Measurements from ENCODE around the gene MMP25. TPM values are rescaled to one million over a fixed set of nuclear protein-coding genes. Genes with fewer than 3 reads are reported as not detected.
A peak's percentile ranks its signal among the peaks of the same experiment; 100 is the strongest.

Gene MMP25
- total and polyA plus RNA-seq, 10 of the 15 experiments (the other 5 are each of a cell fraction or from before 2014, with no cell fraction given) = 0.03 to 0.36 (median 0.13) TPM; not detected in 1

GRCh38 chr16:3099732-3100499, 53.6 kb downstream of the MMP25 start:
- ChIA-PET CTCF (interaction anchor here (1.1 to 21.2 kb wide), 6 partner anchors 17 to 68 kb away, joined by 3 to 396 read pairs (median 10); no protein-coding TSS in a partner anchor), POLR2A (interaction anchor here (0.7 to 2.0 kb wide), 7 partner anchors 23 to 239 kb away, joined by 3 to 8 read pairs (median 3); no protein-coding TSS in a partner anchor), SMC1A (ENCODE audit: uncharacterized antibody, unreplicated experiment) (interaction anchor here (7.4 kb wide), 1 partner anchor 29 kb away, joined by 67 read pairs; no protein-coding TSS in a partner anchor), RAD21 (ENCODE audit: unreplicated experiment) (interaction anchor here (5.0 kb wide), 1 partner anchor 29 kb away, joined by 38 read pairs; no protein-coding TSS in a partner anchor)
- TF ChIP-seq MTA3 (IDR thresholded peaks at IDR 0.05; ENCODE audit: borderline replicate concordance, low read length) = no peak
- TF ChIP-seq SKIL (IDR thresholded peaks at IDR 0.05; ENCODE audit: low read depth, poor library complexity, severe bottlenecking) = peak; percentile 69
- no peak for TF ChIP-seq SPI1 (IDR thresholded peaks at IDR 0.05; ENCODE audit: borderline replicate concordance, insufficient read depth, low read depth, low read length)
- TF ChIP-seq POLR2A (IDR thresholded peaks at IDR 0.05; ENCODE audit: low read depth, low read length) = peak; percentile 39; the same call in 1 of the 2 replicates
- peak; percentile 93 for TF ChIP-seq YY1 (IDR thresholded peaks at IDR 0.05; ENCODE audit: low read depth, low read length)
- TF ChIP-seq NBN (IDR thresholded peaks at IDR 0.05) = 0 out of 2 replicates have a peak, but pooled peaks have one; percentile 51
- peak; percentile 34; the same call in 1 of the 2 replicates for TF ChIP-seq PKNOX1 (IDR thresholded peaks at IDR 0.05)
- TF ChIP-seq ZNF384 (IDR thresholded peaks at IDR 0.05; ENCODE audit: borderline replicate concordance, low read depth, low read length) = peak; percentile 86
- no peak for TF ChIP-seq ZNF24 (IDR thresholded peaks at IDR 0.05)
- no TSS peak for BruUV-seq (replicated peaks)
- FAIRE-seq = peak; percentile 66
- H3K27me3 ChIP-seq (replicated peaks in 1 of 2; ENCODE audit: control insufficient read depth in 2 of 2, insufficient read depth in 2 of 2, low read length in 1 of 2) = no peaks in the 10 kb centered on the region
- H3K4me1 ChIP-seq (ENCODE audit: control insufficient read depth, insufficient read depth, low read length) = peaks cover 29% of the 10 kb centered on the region
- no peaks in the 10 kb centered on the region for H4K20me1 ChIP-seq (ENCODE audit: control insufficient read depth, insufficient read depth)
- ATAC-seq = peak; percentile 92
- H3K27ac ChIP-seq (ENCODE audit: control insufficient read depth, insufficient read depth) = no peak overlapping the region
- in situ Hi-C loops (cut with MboI) (loop anchor here (5.0 kb wide), 1 partner anchor 38 kb away; no protein-coding TSS in a partner anchor), intact Hi-C loops (cut with micrococcal nuclease; ENCODE audit: unreplicated experiment) (loop anchor here (2.0 kb wide), 1 partner anchor 23 kb away; no protein-coding TSS in a partner anchor)
- no peaks in the 10 kb centered on the region for H3K9me3 ChIP-seq (replicated peaks; ENCODE audit: control insufficient read depth, insufficient read depth, low read length)
- no peaks in the 10 kb centered on the region for H3K36me3 ChIP-seq (ENCODE audit: control insufficient read depth in 2 of 2, insufficient read depth in 2 of 2, low read length in 1 of 2)
- peak overlapping the region; percentile 95 for H3K4me2 ChIP-seq (ENCODE audit: control insufficient read depth, insufficient read depth)
- peak overlapping the region; percentile 35; the same call in 1 of the 2 replicates for H3K4me3 ChIP-seq
- peak overlapping the region; percentile 83 for H2AFZ ChIP-seq (ENCODE audit: control insufficient read depth, low read depth, low read length)
- H3K79me2 ChIP-seq (ENCODE audit: control insufficient read depth, insufficient read depth, low read length) = no peaks in the 10 kb centered on the region
- H3K9ac ChIP-seq (ENCODE audit: control insufficient read depth, insufficient read depth, low read length) = no peak overlapping the region
- DNase-seq (ENCODE audit: low read depth, low spot score) = no peak
- 22% methylated on average over 25 of the region's 39 CpGs for WGBS (ENCODE audit: insufficient coverage, insufficient replicate concordance, low lambda C conversion rate, missing lambda C conversion rate)
